HEK293T (cell line): Measurements from ENCODE around the gene HS3ST3B1.

ENCODE experiments used
- CTCF ChIA-PET: fragments of 350-600 bp; formaldehyde crosslinking; extraction: SDS; loops from one replicate; lab custom pipeline; 2021; ENCODE audit warnings: antibody characterized with exemption, inconsistent platforms; lab: Yijun Ruan, JAX
- POLR2A ChIA-PET: fragments of 350-600 bp; formaldehyde crosslinking; extraction: SDS; loops from one replicate; lab custom pipeline; 2020; ENCODE audit warnings: antibody characterized with exemption, inconsistent platforms; lab: Yijun Ruan, JAX
- DNase-seq: peaks from one replicate; pipeline ENCODE4 v3.0.0; 2012; ENCODE audit warnings: mixed read lengths; ENCODE audit errors: extremely low spot score
- ARNT ChIP-seq: fragments of 450-650 bp; IDR thresholded peaks from 2 replicates; pipeline ENCODE4 v1.6.1; 2017; ENCODE audit warnings: mild to moderate bottlenecking
- BHLHE40 ChIP-seq: fragments of 450-650 bp; IDR thresholded peaks from 2 replicates; pipeline ENCODE4 v1.6.1; 2016; ENCODE audit warnings: mild to moderate bottlenecking, moderate library complexity, borderline replicate concordance
- CTBP1 ChIP-seq: fragments of 450-650 bp; IDR thresholded peaks from 2 replicates; pipeline ENCODE4 v1.6.1; 2016; ENCODE audit warnings: borderline replicate concordance
- ELF4 ChIP-seq: fragments of 450-650 bp; IDR thresholded peaks from 2 replicates; pipeline ENCODE4 v1.6.1; 2017; ENCODE audit warnings: antibody characterized with exemption
- FOXA1 ChIP-seq: fragments of 450-650 bp; IDR thresholded peaks from 2 replicates; pipeline ENCODE4 v1.6.1; 2016; ENCODE audit warnings: mild to moderate bottlenecking
- FOXK2 ChIP-seq: fragments of 450-650 bp; IDR thresholded peaks from 2 replicates; pipeline ENCODE4 v1.6.1; 2016; ENCODE audit warnings: mild to moderate bottlenecking
- FOXM1 ChIP-seq: fragments of 450-650 bp; IDR thresholded peaks from 2 replicates; pipeline ENCODE4 v1.6.1; 2017; ENCODE audit warnings: mild to moderate bottlenecking, borderline replicate concordance
- HDGF ChIP-seq: fragments of 450-650 bp; IDR thresholded peaks from 2 replicates; pipeline ENCODE4 v1.6.1; 2017; ENCODE audit warnings: antibody characterized with exemption, borderline replicate concordance
- L3MBTL2 ChIP-seq: fragments of 450-650 bp; conservative IDR thresholded peaks from 2 replicates; pipeline ENCODE4 v1.6.1; 2016; ENCODE audit warnings: mild to moderate bottlenecking
- LEF1 ChIP-seq: fragments of 450-650 bp; IDR thresholded peaks from 2 replicates; pipeline ENCODE4 v1.6.1; 2017; ENCODE audit warnings: mild to moderate bottlenecking, borderline replicate concordance
- NFRKB ChIP-seq: fragments of 450-650 bp; IDR thresholded peaks from 2 replicates; pipeline ENCODE4 v1.6.1; 2016; ENCODE audit warnings: mild to moderate bottlenecking, moderate library complexity
- PKNOX1 ChIP-seq: fragments of 450-650 bp; IDR thresholded peaks from 2 replicates; pipeline ENCODE4 v1.6.1; 2016
- SP1 ChIP-seq: fragments of 450-650 bp; IDR thresholded peaks from 2 replicates; pipeline ENCODE4 v1.6.1; 2017
- SUZ12 ChIP-seq: fragments of 450-650 bp; IDR thresholded peaks from 2 replicates; pipeline ENCODE4 v1.6.1; 2016; ENCODE audit warnings: mild to moderate bottlenecking
- TARDBP ChIP-seq: fragments of 450-650 bp; IDR thresholded peaks from 2 replicates; pipeline ENCODE4 v1.6.1; 2016
- ZNF384 ChIP-seq: fragments of 450-650 bp; IDR thresholded peaks from 2 replicates; pipeline ENCODE4 v1.6.1; 2016

The HS3ST3B1 gene

GRCh38 chr17:14340857-14341754, 40.2 kb downstream of the HS3ST3B1 start:
- TF ChIP-seq PKNOX1 (peak; percentile 87), CTBP1 (peak; percentile 59; the same call in 1 of the 2 replicates), FOXA1 (no peak)
- ChIA-PET CTCF (no interaction called here), POLR2A (interaction anchor here (0.6 kb wide), 1 partner anchor 811 kb away, joined by 3 read pairs; no protein-coding TSS in a partner anchor)
- DNase-seq = peak; percentile 27

GRCh38 chr17:14341866-14342265, 41.0 kb downstream of the HS3ST3B1 start:
- POLR2A ChIA-PET = interaction anchor here (0.6 kb wide), 1 partner anchor 810 kb away, joined by 3 read pairs; no protein-coding TSS in a partner anchor
- TF ChIP-seq ZNF384 (no peak), CTBP1 (no peak), L3MBTL2 (no peak), ELF4 (no peak), TARDBP (no peak), ARNT (no peak), FOXK2 (no peak), HDGF (no peak), LEF1 (no peak), FOXM1 (no peak), SUZ12 (no peak), PKNOX1 (no peak), SP1 (no peak), BHLHE40 (no peak), FOXA1 (no peak), NFRKB (no peak)
- peak; percentile 19 for DNase-seq
- CTCF ChIA-PET = no interaction called here

- POLR2A ChIA-PET = no interaction called here
- DNase-seq = no peak
- CTCF ChIA-PET = no interaction called here
- no peak for TF ChIP-seq NFRKB
- no peak for TF ChIP-seq CTBP1
- no peak for TF ChIP-seq SUZ12
- no peak for TF ChIP-seq FOXK2
- TF ChIP-seq PKNOX1 = no peak
- no peak for TF ChIP-seq FOXM1
- TF ChIP-seq ELF4 = no peak
- no peak for TF ChIP-seq FOXA1
- TF ChIP-seq TARDBP = no peak
- no peak for TF ChIP-seq ARNT
- TF ChIP-seq L3MBTL2 = no peak
Observed at GRCh38 chr17:14346801-14347200, 45.9 kb downstream of the HS3ST3B1 start.

GRCh38 chr17:14351493-14351892, 50.6 kb downstream of the HS3ST3B1 start:
- DNase-seq = no peak
- TF ChIP-seq SUZ12 = no peak
- TF ChIP-seq FOXM1 = no peak
- no peak for TF ChIP-seq PKNOX1
- TF ChIP-seq ELF4 = no peak
- ChIA-PET CTCF (no interaction called here), POLR2A (interaction anchor here (0.7 kb wide), 1 partner anchor 8 kb away, joined by 5 read pairs; no protein-coding TSS in a partner anchor)

- no peak for DNase-seq
- CTCF ChIA-PET = no interaction called here
- POLR2A ChIA-PET = no interaction called here
- no peak for TF ChIP-seq FOXK2
- TF ChIP-seq LEF1 = no peak
- no peak for TF ChIP-seq SP1
- TF ChIP-seq BHLHE40 = no peak
- TF ChIP-seq L3MBTL2 = no peak
- TF ChIP-seq NFRKB = no peak
- no peak for TF ChIP-seq PKNOX1
- TF ChIP-seq SUZ12 = no peak
- TF ChIP-seq FOXA1 = no peak
- no peak for TF ChIP-seq ZNF384
- no peak for TF ChIP-seq ARNT
- TF ChIP-seq ELF4 = no peak
- TF ChIP-seq TARDBP = no peak
- TF ChIP-seq HDGF = no peak
- no peak for TF ChIP-seq CTBP1
- no peak for TF ChIP-seq FOXM1
Observed at GRCh38 chr17:14352136-14352535, 51.3 kb downstream of the HS3ST3B1 start.
